ENCODE measurements around the gene ANKRD11. TPM values are rescaled to one million over a fixed set of nuclear protein-coding genes. Genes with fewer than 3 reads are reported as not detected.

ANKRD11 gene
- total RNA-seq, 1 experiment from 2014 or later = 242 TPM

- peaks cover 46% of the 10 kb centered on the region for H3K36me3 Mint-ChIP-seq (ENCODE audit: insufficient read depth, unreplicated experiment)
- peaks cover 87% of the 10 kb centered on the region for H3K4me1 Mint-ChIP-seq (ENCODE audit: low read depth, unreplicated experiment)
- no peaks in the 10 kb centered on the region for H3K9me3 Mint-ChIP-seq (ENCODE audit: low read depth, unreplicated experiment)
- peak overlapping the region; percentile 54 for H3K4me3 Mint-ChIP-seq (ENCODE audit: low read depth, unreplicated experiment)
- intact Hi-C loops (cut with micrococcal nuclease; ENCODE audit: unreplicated experiment) = loop anchor here (5.0 kb wide), 1 partner anchor 33 kb away; no protein-coding TSS in a partner anchor
- CTCF ChIA-PET = interaction anchor here (0.5 to 1.4 kb wide), 3 partner anchors 10 to 650 kb away, joined by 3 to 4 read pairs (median 3); no protein-coding TSS in a partner anchor
- H3K27me3 Mint-ChIP-seq (ENCODE audit: unreplicated experiment) = no peaks in the 10 kb centered on the region
- BruUV-seq (replicated peaks) = no TSS peak
- peak overlapping the region; percentile 39 for H3K27ac Mint-ChIP-seq (ENCODE audit: unreplicated experiment)
- no peak for TF ChIP-seq CTCF (IDR thresholded peaks at IDR 0.05; ENCODE audit: unreplicated experiment)
- no peak for DNase-seq
These were observed 45.6 kb downstream of the ANKRD11 start for GRCh38 chr16:89444728-89445127.

- no peaks in the 10 kb centered on the region for H3K27me3 Mint-ChIP-seq (ENCODE audit: unreplicated experiment)
- H3K4me1 Mint-ChIP-seq (ENCODE audit: low read depth, unreplicated experiment) = peaks cover 87% of the 10 kb centered on the region
- CTCF ChIA-PET = interaction anchor here (0.5 to 1.4 kb wide), 3 partner anchors 44 to 650 kb away, joined by 3 to 4 read pairs (median 4); no protein-coding TSS in a partner anchor
- H3K9me3 Mint-ChIP-seq (ENCODE audit: low read depth, unreplicated experiment) = no peaks in the 10 kb centered on the region
- peak overlapping the region; percentile 54 for H3K4me3 Mint-ChIP-seq (ENCODE audit: low read depth, unreplicated experiment)
- peaks cover 46% of the 10 kb centered on the region for H3K36me3 Mint-ChIP-seq (ENCODE audit: insufficient read depth, unreplicated experiment)
- no peak for DNase-seq
- peak overlapping the region; percentile 81 for H3K27ac Mint-ChIP-seq (ENCODE audit: unreplicated experiment)
- intact Hi-C loops (cut with micrococcal nuclease; ENCODE audit: unreplicated experiment) = loop anchor here (5.0 kb wide), 1 partner anchor 33 kb away; no protein-coding TSS in a partner anchor
- BruUV-seq (replicated peaks) = no TSS peak
- no peak for TF ChIP-seq CTCF (IDR thresholded peaks at IDR 0.05; ENCODE audit: unreplicated experiment)
These were observed 46.1 kb downstream of the ANKRD11 start for GRCh38 chr16:89444151-89444723.

GRCh38 chr16:89443727-89444084 is 46.7 kb downstream of the ANKRD11 start:
- no peaks in the 10 kb centered on the region for H3K27me3 Mint-ChIP-seq (ENCODE audit: unreplicated experiment)
- H3K27ac Mint-ChIP-seq (ENCODE audit: unreplicated experiment) = peak overlapping the region; percentile 81
- H3K36me3 Mint-ChIP-seq (ENCODE audit: insufficient read depth, unreplicated experiment) = peaks cover 46% of the 10 kb centered on the region
- peak overlapping the region; percentile 54 for H3K4me3 Mint-ChIP-seq (ENCODE audit: low read depth, unreplicated experiment)
- peaks cover 83% of the 10 kb centered on the region for H3K4me1 Mint-ChIP-seq (ENCODE audit: low read depth, unreplicated experiment)
- no peak for TF ChIP-seq CTCF (IDR thresholded peaks at IDR 0.05; ENCODE audit: unreplicated experiment)
- DNase-seq = peak; percentile 53
- CTCF ChIA-PET = interaction anchor here (0.6 to 1.4 kb wide), 4 partner anchors 23 to 183 kb away, joined by 4 read pairs; no protein-coding TSS in a partner anchor
- intact Hi-C loops (cut with micrococcal nuclease; ENCODE audit: unreplicated experiment) = loop anchor here (5.0 kb wide), 1 partner anchor 34 kb away; no protein-coding TSS in a partner anchor
- H3K9me3 Mint-ChIP-seq (ENCODE audit: low read depth, unreplicated experiment) = no peaks in the 10 kb centered on the region
- BruUV-seq (replicated peaks) = no TSS peak

- Mint-ChIP-seq H3K27ac (ENCODE audit: unreplicated experiment) (peak overlapping the region; percentile 81), H3K4me1 (ENCODE audit: low read depth, unreplicated experiment) (peaks cover 78% of the 10 kb centered on the region), H3K27me3 (ENCODE audit: unreplicated experiment) (no peaks in the 10 kb centered on the region), H3K9me3 (ENCODE audit: low read depth, unreplicated experiment) (no peaks in the 10 kb centered on the region), H3K36me3 (ENCODE audit: insufficient read depth, unreplicated experiment) (peaks cover 46% of the 10 kb centered on the region), H3K4me3 (ENCODE audit: low read depth, unreplicated experiment) (peak overlapping the region; percentile 54)
- DNase-seq = peak; percentile 96
- no peak for TF ChIP-seq CTCF (IDR thresholded peaks at IDR 0.05; ENCODE audit: unreplicated experiment)
- intact Hi-C loops (cut with micrococcal nuclease; ENCODE audit: unreplicated experiment) = loop anchor here (5.0 kb wide), 1 partner anchor 34 kb away; no protein-coding TSS in a partner anchor
- CTCF ChIA-PET = interaction anchor here (0.6 to 1.4 kb wide), 5 partner anchors 11 to 183 kb away, joined by 3 to 4 read pairs (median 4); no protein-coding TSS in a partner anchor
- no TSS peak for BruUV-seq (replicated peaks)
These were observed 47.2 kb downstream of the ANKRD11 start for GRCh38 chr16:89442990-89443726.

All from Calu3 (cell line).